Measurements from ENCODE around the gene BEND6. TPM values are rescaled to one million over a fixed set of nuclear protein-coding genes. Genes with fewer than 3 reads are reported as not detected.
A peak's percentile ranks its signal among the peaks of the same experiment; 100 is the strongest.

The BEND6 gene
- total and polyA plus RNA-seq, 2 of the 13 experiments (the other 11 are each of a cell fraction or from before 2014, with no cell fraction given): 0.20 to 0.21 TPM

- TF ChIP-seq DZIP1 (CRISPR knock-in tag; IDR thresholded peaks at IDR 0.05) (no peak), MTERF4 (CRISPR knock-in tag; IDR thresholded peaks at IDR 0.05) (no peak), REST (IDR thresholded peaks at IDR 0.05; ENCODE audit: borderline replicate concordance in 1 of 2, low read depth in 1 of 2, low read length in 2 of 2) (no peak), CCAR2 (optimal IDR thresholded peaks at IDR 0.05; ENCODE audit: low read depth, low read length) (no peak), ZEB1 (IDR thresholded peaks at IDR 0.05; ENCODE audit: insufficient replicate concordance, low read depth) (no peak), ZNF460 (CRISPR knock-in tag; IDR thresholded peaks at IDR 0.05; ENCODE audit: borderline replicate concordance) (no peak), FOSL2 (CRISPR knock-in tag; IDR thresholded peaks at IDR 0.05) (peak; percentile 57), CENPX (CRISPR knock-in tag; IDR thresholded peaks at IDR 0.05) (no peak), PAF1 (CRISPR knock-in tag; IDR thresholded peaks at IDR 0.05) (no peak), TMF1 (CRISPR knock-in tag; IDR thresholded peaks at IDR 0.05; ENCODE audit: low read depth) (no peak), IRX3 (CRISPR knock-in tag; IDR thresholded peaks at IDR 0.05; ENCODE audit: borderline replicate concordance, low read depth) (0 out of 2 replicates have a peak, but pooled peaks have one; percentile 16), PHF20 (CRISPR knock-in tag; IDR thresholded peaks at IDR 0.05) (no peak), KLF12 (CRISPR knock-in tag; IDR thresholded peaks at IDR 0.05; ENCODE audit: borderline replicate concordance) (peak; percentile 40; the same call in 1 of the 2 replicates)
- TF ChIP-seq, protein P1, sequence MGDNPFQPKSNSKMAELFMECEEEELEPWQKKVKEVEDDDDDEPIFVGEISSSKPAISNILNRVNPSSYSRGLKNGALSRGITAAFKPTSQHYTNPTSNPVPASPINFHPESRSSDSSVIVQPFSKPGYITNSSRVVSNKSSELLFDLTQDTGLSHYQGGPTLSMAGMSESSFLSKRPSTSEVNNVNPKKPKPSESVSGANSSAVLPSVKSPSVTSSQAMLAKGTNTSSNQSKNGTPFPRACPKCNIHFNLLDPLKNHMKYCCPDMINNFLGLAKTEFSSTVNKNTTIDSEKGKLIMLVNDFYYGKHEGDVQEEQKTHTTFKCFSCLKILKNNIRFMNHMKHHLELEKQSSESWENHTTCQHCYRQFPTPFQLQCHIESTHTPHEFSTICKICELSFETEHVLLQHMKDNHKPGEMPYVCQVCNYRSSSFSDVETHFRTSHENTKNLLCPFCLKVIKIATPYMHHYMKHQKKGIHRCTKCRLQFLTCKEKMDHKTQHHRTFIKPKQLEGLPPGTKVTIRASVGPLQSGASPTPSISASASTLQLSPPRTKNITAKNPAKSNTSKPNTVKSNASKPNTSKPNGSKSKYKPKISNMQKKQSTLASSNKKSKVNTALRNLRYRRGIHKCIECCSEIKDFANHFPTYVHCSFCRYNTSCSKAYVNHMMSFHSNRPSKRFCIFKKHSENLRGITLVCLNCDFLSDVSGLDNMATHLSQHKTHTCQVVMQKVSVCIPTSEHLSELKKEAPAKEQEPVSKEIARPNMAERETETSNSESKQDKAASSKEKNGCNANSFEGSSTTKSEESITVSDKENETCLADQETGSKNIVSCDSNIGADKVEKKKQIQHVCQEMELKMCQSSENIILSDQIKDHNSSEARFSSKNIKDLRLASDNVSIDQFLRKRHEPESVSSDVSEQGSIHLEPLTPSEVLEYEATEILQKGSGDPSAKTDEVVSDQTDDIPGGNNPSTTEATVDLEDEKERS (CRISPR knock-in tag; IDR thresholded peaks at IDR 0.05): 0 out of 2 replicates have a peak, but pooled peaks have one; percentile 33
These were observed 556 bp downstream of the BEND6 start (continued) for GRCh38 chr6:56955171-56956155.
